HG03095 (cell line): ENCODE measurements around the gene MRPL9.

ENCODE experiments used
- ATAC-seq: cut with Tn5 transposase; IDR thresholded peaks from one replicate; pipeline ENCODE4 v1.9.1; 2021; ENCODE audit warnings: moderate library complexity; ENCODE audit not compliant: unreplicated experiment

MRPL9 gene

GRCh38 chr1:151762941-151763921, at the start of gene MRPL9:
TSS of gene MRPL9 (minus strand) at chr1:151763496. CDS start at chr1:151763479, 17 bp downstream.
- peak; percentile 94 for ATAC-seq

DNA sequence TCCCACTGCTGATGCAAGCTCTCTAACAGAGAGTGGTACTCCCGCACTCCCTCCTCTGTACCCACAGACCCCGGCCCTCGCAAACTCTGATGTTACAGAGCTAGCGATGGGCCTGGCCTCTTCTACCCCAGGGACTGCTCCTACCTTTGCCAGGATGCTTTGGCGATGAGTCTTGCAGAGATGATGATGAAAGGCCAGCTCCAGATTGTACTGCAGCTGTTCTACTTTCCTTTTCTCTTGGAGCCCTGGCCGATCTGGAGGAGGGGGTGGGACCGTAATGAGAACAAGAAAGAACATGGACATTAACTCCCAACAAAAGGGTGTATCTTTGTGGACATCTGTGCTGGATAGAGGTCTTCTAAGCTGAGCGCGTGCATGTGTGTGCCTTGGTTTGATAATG, 47.9 kb upstream of the MRPL9 start:
- no peak for ATAC-seq

GRCh38 chr1:151809985-151810556, 46.8 kb upstream of the MRPL9 start:
- ATAC-seq, result no peak

GRCh38 chr1:151809290-151809984, 46.1 kb upstream of the MRPL9 start:
- ATAC-seq, result no peak

- ATAC-seq, result no peak
Observed at GRCh38 chr1:151807766-151808165, 44.5 kb upstream of the MRPL9 start.

DNA sequence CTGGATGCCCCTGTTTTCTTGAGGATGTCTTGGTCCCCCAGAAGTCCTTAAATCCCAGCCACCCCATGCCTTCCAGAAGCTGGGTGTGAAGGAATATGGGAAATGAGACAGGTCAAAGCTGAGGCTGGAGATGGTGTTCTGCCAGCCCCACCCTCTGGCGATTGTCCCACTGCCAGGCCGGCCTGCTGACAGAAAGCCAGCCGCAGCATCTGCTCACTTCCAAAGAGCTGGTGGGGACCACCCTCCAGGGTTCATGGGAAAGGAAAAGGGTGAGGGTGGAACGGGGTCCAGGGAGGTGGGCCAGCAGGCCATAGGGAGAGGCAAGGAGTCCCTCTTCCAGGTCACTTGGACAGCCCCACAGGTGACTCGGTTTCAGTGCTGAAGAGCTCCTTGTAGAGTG, 43.8 kb upstream of the MRPL9 start:
- ATAC-seq, result no peak

- no peak for ATAC-seq
Observed at GRCh38 chr1:151806170-151806569, 42.9 kb upstream of the MRPL9 start.

- no peak for ATAC-seq
Observed at GRCh38 chr1:151805066-151805820, 41.9 kb upstream of the MRPL9 start, which contains the start of gene LINGO4. TSS of gene LINGO4 (minus strand) at chr1:151805419. CDS start at chr1:151802704, 2,715 bp downstream.

DNA sequence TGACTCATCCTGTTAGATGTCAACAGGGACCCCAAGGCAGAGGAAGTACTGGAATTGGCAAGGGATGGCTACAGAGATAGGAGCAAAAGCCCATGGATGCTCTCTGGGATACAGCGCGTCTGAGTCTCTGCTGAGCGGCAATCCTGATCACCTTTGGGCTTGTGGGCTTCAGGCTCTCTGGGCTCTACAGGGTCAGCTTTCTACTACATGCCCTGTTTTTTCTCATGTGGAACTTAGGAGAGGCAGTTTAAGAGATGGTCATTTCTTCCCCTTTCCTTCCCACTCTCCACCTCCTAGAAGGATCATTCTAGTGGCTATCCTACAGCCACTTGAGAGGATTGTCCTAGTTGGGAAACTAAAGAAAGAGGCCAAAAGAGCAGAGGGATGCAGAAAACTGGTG, 40.6 kb upstream of the MRPL9 start:
- no peak for ATAC-seq

DNA sequence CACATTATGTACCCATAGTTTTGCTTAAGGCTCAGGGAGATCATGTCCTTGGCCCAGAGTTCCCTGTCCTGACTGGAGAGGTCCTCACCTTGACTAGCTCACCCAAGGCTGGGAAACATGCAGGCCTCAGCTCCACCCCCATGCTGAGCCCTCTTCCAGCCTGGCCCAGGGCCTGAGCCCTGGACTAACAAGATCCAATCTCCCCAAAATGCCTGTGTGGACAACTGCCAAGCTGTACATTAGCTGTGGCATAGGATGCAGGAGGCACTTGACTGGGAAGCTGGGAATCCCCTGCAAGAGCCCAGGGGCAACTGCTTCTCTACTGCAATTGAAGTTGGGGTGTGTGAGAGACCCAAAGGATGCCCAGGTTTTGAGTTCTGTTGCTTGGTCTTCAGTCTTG, 39.9 kb upstream of the MRPL9 start:
- ATAC-seq, result no peak

- ATAC-seq, result no peak
Observed at GRCh38 chr1:151802372-151802771, 39.1 kb upstream of the MRPL9 start.

- ATAC-seq, result no peak
Observed at GRCh38 chr1:151801846-151802245, 38.5 kb upstream of the MRPL9 start.

GRCh38 chr1:151801310-151801820, 38.1 kb upstream of the MRPL9 start:
- ATAC-seq, result no peak

GRCh38 chr1:151800830-151801229, 37.5 kb upstream of the MRPL9 start:
- ATAC-seq, result no peak

GRCh38 chr1:151799179-151800022, 36.1 kb upstream of the MRPL9 start:
- ATAC-seq, result no peak

DNA sequence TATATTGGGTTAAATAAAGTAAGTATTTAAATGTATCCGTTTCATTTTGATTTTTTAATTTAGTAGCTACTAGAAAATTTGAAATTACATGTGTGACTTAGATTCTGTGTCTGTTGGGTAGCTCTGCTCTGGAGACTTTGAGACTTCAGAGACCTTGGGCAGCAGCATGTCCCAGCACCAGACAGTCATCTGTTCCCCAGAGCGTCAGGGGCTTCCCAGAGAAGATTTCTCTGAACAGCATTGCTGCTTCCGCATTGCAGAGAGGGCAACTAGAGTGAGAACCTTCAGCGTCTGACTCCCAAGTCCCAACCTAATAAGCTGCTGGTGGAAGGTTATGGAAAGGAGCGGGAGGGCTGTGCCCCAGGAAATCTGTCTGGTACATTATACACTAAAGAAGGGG, 35.3 kb upstream of the MRPL9 start:
- no peak for ATAC-seq

DNA sequence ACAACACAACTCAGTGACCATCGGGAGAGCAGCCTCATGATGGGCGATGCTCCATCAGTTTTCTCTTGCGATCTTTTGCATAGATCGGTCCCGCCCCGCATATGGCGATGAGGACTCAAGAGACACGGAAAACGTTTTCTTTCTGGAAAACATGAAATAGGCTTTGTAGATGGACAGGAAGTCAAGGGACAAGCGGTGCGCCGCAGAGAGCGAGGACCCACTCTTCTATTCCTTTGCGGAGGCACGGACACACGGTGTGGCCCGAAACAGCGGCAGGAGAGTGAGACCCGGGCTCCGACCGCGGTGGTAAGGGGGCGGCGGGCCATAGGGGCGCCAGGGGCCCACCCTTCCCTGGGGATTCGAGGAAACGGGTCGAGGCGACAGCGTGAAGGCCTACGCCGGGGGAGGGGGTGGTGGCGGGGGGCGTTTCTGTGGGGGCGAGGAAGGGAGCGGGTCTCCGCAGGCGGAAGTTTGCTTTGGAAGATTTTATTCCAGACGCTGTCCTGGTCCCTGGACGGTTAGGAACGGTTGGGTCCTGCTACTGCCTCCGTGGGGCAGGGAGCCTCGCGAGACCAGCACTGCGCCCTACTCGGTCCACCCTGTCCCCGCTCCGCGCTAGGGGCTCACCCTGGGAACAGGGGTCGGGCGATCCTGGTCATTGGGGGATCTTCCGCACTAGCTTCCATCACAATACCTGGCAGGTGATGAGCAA, 27.8 kb upstream of the MRPL9 start:
- ATAC-seq, result peak; percentile 3

GRCh38 chr1:151790071-151790939, 27.0 kb upstream of the MRPL9 start, which contains the start of gene TDRKH:
TSS of gene TDRKH (minus strand) at chr1:151790500. CDS start at chr1:151783022, 7,478 bp downstream.
- peak; percentile 91 for ATAC-seq
